H1 (cell line): ENCODE results near the gene LAP3.

Experiments used
- CREB1 ChIP-seq: IDR thresholded peaks from 2 replicates; pipeline ENCODE4 v1.6.1; 2012; ENCODE audit warnings: inconsistent platforms
- CTCF ChIP-seq, 3 experiments: IDR thresholded peaks; 1 replicate in 2 of 3; 2 replicates in 1 of 3; pipeline versions ENCODE4 v1.5.1 to v1.6.1; 2011; ENCODE audit warnings: low read length in 3 of 3, mild to moderate bottlenecking in 3 of 3, inconsistent platforms in 2 of 3, low read depth in 1 of 3, moderate library complexity in 1 of 3; ENCODE audit not compliant: insufficient read depth in 1 of 3; ENCODE audit errors: control extremely low read depth in 1 of 3
- EZH2 ChIP-seq: fragments of 200-600 bp; sonication (generic); IDR thresholded peaks from 2 replicates; pipeline ENCODE4 v1.7.1; 2012; ENCODE audit warnings: low read depth, mild to moderate bottlenecking, moderate library complexity, low read length, inconsistent platforms; ENCODE audit not compliant: severe bottlenecking
- JUN ChIP-seq: IDR thresholded peaks from 2 replicates; pipeline ENCODE4 v1.6.1; 2011; ENCODE audit warnings: low read depth, mild to moderate bottlenecking, improper control_type of control experiment, low read length
- JUND ChIP-seq: IDR thresholded peaks from 2 replicates; pipeline ENCODE4 v1.6.1; 2011; ENCODE audit warnings: mild to moderate bottlenecking, improper control_type of control experiment, low read length
- KDM1A ChIP-seq: fragments of 200-600, 300-600 bp; sonication (generic); IDR thresholded peaks from 2 replicates; pipeline ENCODE4 v1.7.1; 2016; ENCODE audit warnings: mild to moderate bottlenecking, low read length, borderline replicate concordance
- MAX ChIP-seq: IDR thresholded peaks from 2 replicates; pipeline ENCODE4 v1.6.1; 2012; ENCODE audit warnings: inconsistent platforms
- TAF1 ChIP-seq: IDR thresholded peaks from 2 replicates; pipeline ENCODE4 v1.6.1; 2011; ENCODE audit warnings: mild to moderate bottlenecking, low read depth, low read length
- ZNF274 ChIP-seq: IDR thresholded peaks from 2 replicates; pipeline ENCODE4 v1.7.0; 2012; ENCODE audit warnings: low read length, borderline replicate concordance; ENCODE audit errors: extremely low read depth

DNA sequence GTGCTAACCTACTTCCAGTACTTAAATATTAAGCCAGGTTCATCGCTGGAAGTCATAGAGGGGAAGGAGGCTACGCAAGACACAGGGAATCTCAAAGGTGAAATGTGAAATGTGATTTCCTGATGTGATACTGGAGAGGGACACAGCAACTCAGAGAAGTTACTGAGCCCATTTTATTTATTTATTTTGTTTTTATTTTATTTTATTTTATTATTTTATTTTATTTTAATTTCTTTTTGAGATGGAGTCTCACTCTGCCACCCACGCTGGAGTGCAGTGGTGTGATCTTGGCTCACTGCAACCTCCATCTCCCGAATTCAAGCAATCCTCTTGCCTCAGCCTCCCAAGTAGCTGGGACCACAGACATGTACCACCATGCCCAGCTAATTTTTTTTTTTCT lies 42.3 kb upstream of the LAP3 start:
- TF ChIP-seq EZH2 = no peak
- TF ChIP-seq JUND = no peak
- no peak for TF ChIP-seq MAX
- no peak for TF ChIP-seq ZNF274
- TF ChIP-seq CTCF (IDR thresholded peaks at IDR 0.05; ENCODE audit: control extremely low read depth in 1 of 3, insufficient read depth in 1 of 3, low read depth in 1 of 3, low read length in 3 of 3) = no peak
- TF ChIP-seq JUN = no peak
- no peak for TF ChIP-seq CREB1
- TF ChIP-seq TAF1 = no peak
- TF ChIP-seq KDM1A = no peak
